ENCODE data around the gene CRISPLD2. TPM values are rescaled to one million over a fixed set of nuclear protein-coding genes. Genes with fewer than 3 reads are reported as not detected.
"Not testable (repeated sequence)": the region's sequence is repeated elsewhere in the genome, so short reads cannot be mapped to it uniquely, and the experiment has no call there.

CRISPLD2 gene
- total RNA-seq, 1 donor from 2014 or later: 0.12 TPM

DNA sequence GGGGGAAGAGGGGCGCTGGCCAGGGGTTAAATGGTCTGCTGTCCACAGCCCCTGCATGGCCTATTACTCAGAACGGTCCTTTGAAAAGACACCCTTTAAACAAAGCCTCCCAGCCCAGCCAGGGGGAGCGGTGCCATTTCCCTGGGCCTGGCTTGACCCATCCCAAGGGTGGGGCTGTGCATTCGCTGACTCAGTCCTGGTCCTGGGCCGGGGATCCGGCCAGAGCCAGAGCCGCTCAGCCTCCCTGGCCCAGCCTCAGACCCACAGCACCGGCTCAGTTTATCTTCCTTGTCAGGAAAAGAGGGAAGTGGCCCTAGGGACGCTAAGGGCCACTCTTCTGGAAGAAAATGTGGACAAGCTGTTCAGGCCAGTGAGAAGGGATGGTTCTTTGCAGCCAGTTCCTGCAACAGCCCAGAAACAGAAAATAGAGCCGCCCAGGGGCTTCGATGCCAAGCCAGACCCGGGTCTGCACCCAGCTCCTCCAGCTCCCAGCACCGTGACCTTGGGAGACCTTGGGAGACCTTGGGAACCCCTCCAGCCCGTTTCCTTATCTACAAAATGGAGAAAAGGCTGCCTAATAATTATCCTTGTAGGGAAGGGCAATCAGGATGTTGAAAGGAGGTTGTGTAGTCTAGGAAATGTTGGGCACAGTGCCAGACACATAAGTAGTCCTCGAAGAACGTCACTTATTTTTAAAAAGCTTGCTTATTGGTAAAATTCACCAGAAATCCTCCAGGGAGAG is 109.1 kb downstream of the CRISPLD2 start:
- intact Hi-C loops (cut with micrococcal nuclease): no loop called here

GRCh38 chr16:84929421-84930297 is 109.9 kb downstream of the CRISPLD2 start:
- intact Hi-C loops (cut with micrococcal nuclease): no loop called here

- intact Hi-C loops (cut with micrococcal nuclease): no loop called here
Measured at GRCh38 chr16:84930298-84931106, 110.7 kb downstream of the CRISPLD2 start.

DNA sequence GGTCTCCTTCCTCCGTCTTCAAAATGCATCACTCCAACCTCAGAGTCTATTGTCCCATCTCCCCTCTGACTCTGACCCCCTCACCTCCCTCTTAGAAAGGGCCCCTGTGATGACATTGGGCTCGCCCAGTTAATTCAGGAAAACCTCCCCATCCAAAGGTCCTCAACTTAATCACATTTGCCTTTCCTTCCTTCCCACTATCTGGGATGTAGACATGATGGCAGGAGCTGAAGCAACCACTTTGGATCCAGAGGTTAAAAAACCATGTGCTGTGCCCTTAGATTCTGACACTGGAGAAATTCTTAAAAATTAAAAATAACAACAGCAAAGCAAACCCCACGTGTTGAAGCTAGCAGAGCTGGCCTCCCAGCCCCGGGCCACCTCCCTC is 111.3 kb downstream of the CRISPLD2 start:
- intact Hi-C loops (cut with micrococcal nuclease): no loop called here

GRCh38 chr16:84931506-84931905 is 111.7 kb downstream of the CRISPLD2 start:
- intact Hi-C loops (cut with micrococcal nuclease): no loop called here

DNA sequence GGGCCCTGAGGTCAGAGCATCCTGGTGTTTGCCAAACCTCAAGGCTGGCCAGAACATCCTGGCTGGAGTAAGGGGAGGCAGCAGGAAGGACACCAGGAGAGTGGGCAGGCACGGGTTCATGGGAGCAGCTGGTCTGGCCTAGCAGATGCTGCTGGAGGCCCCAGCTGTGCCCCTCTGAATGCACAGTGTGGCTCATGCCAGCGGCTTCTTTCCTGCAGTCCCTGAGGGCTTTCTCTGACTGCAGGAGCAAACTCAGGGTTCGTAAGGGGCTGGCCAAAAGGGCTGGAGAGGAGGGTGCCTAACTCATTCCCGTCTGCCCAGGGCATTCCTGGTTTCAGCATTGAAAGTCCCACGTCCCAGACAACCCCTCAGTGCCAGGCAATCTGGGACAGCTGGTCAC is 112.9 kb downstream of the CRISPLD2 start:
- intact Hi-C loops (cut with micrococcal nuclease): no loop called here

DNA sequence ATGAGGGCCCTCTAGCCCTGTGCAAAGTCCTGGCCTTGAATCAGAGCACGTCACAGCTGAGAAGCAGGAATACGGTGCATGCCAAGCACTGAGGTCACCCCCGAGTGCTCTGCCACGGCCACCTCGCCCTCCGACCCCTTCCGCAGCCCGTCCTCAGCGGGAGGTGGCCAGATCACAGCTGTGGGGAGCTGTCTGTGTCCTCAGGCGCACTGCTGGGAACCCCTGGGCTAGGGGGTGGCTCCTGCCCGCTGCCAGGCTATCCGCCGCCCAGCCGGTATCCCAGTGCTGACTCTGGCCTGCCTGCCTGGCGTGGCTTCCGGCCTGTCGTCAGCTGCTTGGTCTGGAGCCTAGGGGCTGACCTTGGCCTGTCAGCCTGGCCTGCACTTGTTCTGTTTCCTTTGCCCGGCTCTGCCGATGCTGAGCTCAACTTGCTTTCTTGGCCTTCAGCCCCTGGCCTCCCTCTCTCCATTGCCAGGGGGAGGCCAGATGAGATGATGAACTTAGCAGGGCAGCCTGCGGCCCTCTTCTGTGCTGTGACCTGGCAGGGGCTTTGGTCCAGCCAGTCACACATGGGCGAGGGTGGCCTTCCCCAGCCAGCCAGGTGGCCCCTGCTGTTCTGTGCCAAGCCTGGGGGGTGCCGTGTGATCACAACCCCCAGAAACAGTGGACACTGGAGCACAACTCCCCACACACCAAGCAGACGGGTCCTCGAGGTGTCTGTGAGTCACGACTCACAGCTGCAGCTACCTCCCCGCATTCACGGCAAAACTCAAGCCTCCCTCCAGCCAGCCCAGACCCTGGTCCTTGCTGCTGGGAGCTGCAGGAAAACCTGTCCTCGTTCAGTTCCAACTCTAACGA is 114.2 kb downstream of the CRISPLD2 start:
- intact Hi-C loops (cut with micrococcal nuclease): no loop called here

DNA sequence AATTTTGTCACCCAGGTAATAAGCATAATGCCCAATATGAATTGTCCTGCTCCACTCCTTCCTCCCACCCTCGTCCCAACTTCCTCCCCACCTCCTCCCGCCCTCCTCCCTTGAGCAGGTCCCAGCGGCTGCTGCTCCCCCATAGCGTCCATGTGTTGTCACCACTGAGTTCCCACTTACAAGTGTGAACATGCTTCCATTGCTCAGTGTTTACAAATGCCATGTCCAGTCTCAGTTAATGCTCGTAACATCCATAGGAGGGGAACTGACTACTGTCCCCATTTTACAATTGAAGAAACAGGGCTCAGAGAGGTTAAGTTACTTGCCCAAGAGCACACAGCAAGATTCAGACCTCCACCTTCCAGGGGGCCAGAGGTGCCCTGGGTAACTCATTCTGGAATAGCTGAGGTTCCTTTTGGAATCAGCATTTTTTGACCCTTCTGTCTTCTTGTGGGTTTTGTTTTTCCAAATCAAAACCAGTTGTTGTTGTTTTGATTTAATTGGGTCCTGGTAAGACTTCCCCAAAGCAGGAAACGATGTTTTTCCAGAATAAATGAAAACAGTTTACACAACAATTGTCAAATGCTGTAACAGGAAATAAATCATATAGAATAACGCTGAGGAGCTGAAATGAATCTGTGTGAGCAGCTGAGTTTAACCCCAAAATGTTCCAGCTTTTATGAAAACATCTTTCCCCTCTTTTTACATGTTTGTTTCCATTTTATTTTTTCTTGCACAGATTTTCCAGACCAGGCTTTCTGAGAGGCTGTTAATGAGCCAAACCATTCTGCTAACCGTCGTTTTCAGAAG is 117.6 kb downstream of the CRISPLD2 start:
- intact Hi-C loops (cut with micrococcal nuclease): no loop called here

DNA sequence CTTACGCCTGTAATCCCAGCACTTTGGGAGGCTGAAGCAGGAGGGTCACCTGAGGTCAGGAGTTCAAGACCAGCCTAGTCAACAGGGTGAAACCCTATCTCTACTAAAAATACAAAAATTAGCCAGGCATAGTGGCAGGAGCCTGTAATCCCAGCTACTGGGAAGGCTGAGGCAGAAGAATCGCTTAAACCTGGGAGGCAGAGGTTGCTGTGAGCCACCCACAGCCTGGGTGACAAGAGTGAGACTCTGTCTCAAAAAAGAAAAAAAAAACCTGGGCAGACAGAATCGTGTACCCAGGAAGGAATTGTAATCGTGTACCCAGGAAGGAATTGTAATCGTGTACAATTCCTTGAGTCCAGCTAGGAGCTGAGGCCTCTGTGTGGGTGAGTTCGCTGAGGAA is 118.8 kb downstream of the CRISPLD2 start:
- intact Hi-C loops (cut with micrococcal nuclease): not testable (repeated sequence)

DNA sequence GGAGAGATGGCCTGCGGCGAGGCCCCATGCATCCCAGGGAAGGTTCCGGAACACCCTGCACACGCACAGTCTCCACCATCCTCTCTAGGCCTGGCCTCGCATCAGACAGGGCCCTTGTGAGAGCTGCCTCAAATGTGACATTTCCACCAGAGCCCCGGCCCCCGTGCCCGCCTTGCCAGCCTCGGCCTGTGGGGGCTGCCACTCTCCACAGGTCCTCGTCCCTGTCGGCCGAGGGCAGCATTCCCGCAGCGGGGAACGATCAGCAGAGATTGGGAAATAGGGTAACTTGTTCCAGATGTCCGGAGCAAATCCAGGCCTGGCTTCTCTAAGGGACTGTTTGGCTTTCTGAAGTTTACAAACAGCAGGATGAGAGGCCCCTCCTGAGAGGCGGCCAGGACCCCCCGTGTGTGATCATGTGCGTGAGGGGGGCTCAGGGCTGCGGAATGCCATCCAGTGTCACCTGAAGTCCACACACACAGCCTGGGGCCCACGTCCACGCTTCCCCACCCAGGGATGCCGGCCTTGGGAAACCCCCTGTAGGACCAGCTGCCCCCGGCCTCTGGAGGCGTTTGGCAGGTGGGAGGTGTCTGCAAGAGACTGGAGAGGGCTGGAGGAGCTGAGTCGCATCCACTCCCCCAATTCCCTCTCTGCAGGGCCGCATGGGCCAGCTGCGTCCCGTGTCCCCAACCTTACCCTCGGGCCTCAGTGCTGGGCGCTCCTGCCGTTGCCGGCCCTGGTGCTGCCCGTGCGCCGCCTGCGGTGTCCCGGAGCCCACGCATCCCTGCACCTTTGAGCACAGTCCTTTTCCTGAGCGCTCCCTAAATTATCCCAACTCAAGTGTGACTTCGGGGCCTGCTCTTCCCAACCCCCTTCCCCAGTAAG is 121.1 kb downstream of the CRISPLD2 start:
- intact Hi-C loops (cut with micrococcal nuclease): no loop called here

DNA sequence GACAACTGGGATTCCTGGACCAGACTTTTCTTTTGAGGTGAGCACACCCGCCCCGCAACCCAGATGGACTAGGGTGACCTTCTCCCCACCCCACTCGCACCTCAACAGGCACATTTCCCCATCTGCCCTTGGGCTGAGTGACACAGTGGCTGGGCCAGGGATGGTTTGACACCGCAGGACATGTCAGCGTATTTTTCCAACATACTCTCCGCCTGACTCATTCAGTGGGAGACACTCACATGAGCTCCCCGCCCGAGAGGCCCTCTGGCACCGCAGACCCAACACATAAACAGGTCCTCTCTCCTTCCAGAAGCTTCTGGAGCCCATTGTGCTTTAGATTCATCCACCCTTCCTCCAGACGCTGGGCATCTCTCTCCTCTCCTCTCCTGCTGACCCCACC is 122.1 kb downstream of the CRISPLD2 start:
- intact Hi-C loops (cut with micrococcal nuclease): no loop called here

DNA sequence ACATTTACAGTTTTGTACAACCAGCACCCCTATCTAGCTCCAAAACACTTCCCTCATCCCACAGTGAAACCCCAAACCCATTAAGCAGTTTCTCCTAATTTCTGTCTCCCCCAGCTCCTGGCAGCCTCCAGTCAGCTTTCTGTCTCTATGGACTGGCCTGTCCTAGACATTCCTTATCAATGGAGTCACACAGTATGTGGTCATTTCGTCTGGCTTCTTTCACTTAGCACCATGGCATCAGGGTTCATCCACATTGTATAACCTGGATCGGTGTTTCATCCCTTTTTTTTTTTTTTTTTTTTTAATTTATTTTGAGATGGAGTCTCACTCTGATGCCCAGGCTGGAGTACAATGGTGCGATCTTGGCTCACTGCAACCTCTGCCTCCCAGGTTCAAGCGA is 123.0 kb downstream of the CRISPLD2 start:
- intact Hi-C loops (cut with micrococcal nuclease): no loop called here

GRCh38 chr16:84943620-84944019 is 123.8 kb downstream of the CRISPLD2 start:
- intact Hi-C loops (cut with micrococcal nuclease): no loop called here

DNA sequence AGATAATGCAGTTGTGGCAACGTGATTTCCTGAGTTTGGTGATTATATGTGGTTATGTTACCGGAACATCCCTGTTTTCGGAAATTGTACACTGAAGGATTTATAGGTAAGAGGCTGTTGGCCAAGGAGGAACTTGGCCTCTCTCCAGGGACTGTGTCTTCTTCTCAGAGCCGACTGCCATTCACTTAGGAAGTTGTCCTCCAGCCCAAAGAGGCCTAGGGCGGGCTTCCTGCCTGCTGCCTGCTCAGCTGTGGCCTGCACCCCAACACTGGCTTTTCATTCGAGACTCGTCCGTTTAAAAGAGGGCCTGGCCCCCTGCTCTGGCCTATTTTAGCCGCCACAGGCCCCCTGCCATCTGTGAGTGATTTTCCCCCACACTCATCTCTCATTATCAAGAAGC is 127.2 kb downstream of the CRISPLD2 start:
- intact Hi-C loops (cut with micrococcal nuclease): no loop called here

GRCh38 chr16:84947996-84948850 is 128.4 kb downstream of the CRISPLD2 start:
- intact Hi-C loops (cut with micrococcal nuclease): no loop called here

- intact Hi-C loops (cut with micrococcal nuclease): no loop called here
Measured at GRCh38 chr16:84948851-84949610, 129.2 kb downstream of the CRISPLD2 start.

GRCh38 chr16:84949772-84950436 is 130.1 kb downstream of the CRISPLD2 start:
- intact Hi-C loops (cut with micrococcal nuclease): loop anchor here (10.0 kb wide), 1 partner anchor 435 kb away; no protein-coding TSS in a partner anchor
